ENCODE measurements around the gene SOBP.

Gene SOBP

DNA sequence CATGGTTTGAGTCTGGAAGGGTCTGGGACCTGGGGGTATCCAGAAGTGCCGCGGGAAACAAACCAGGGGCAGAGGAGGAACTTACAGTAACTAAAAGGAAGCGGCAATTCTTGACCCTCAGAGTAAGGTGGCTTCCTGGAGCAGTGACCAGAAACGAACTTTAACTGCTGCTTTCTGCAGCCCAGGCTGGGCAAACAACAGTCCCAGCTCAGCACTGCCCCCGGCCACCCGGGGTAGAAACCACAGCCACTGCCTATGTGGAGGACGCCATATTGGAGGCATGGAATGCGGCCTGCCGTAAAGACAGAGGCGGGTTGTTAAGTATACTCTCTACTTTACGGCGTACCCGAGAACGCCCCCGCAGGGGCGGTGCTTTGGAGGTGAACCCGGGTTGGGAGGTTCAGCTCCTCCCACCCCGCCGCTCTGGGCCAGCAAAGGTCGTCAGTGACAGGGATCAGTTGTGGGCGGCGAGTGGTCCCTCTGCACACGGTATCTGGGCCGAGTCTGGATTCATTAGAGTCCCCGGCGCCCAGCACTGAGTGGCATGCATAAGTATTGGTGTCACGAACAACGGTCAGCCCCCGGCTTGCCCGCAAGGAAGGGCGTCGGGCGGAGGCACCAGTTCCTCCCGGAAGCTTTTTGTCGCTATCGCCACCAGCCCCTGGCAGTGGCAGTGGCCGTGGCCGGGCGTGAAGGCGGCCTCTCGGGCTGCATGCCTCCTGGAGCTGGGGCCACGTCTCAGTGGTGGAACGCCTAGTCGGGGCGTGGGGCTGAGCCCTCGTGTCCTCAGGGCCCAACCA, 30.4 kb upstream of the SOBP start, which contains the start of gene PDSS2 (continued):
- TF ChIP-seq, protein P1, sequence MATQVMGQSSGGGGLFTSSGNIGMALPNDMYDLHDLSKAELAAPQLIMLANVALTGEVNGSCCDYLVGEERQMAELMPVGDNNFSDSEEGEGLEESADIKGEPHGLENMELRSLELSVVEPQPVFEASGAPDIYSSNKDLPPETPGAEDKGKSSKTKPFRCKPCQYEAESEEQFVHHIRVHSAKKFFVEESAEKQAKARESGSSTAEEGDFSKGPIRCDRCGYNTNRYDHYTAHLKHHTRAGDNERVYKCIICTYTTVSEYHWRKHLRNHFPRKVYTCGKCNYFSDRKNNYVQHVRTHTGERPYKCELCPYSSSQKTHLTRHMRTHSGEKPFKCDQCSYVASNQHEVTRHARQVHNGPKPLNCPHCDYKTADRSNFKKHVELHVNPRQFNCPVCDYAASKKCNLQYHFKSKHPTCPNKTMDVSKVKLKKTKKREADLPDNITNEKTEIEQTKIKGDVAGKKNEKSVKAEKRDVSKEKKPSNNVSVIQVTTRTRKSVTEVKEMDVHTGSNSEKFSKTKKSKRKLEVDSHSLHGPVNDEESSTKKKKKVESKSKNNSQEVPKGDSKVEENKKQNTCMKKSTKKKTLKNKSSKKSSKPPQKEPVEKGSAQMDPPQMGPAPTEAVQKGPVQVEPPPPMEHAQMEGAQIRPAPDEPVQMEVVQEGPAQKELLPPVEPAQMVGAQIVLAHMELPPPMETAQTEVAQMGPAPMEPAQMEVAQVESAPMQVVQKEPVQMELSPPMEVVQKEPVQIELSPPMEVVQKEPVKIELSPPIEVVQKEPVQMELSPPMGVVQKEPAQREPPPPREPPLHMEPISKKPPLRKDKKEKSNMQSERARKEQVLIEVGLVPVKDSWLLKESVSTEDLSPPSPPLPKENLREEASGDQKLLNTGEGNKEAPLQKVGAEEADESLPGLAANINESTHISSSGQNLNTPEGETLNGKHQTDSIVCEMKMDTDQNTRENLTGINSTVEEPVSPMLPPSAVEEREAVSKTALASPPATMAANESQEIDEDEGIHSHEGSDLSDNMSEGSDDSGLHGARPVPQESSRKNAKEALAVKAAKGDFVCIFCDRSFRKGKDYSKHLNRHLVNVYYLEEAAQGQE (tag by site-specific recombination; IDR thresholded peaks at IDR 0.05), result peak; percentile 23; the same call in 1 of the 2 replicates
- no peak for TF ChIP-seq ZNF701 (tag by site-specific recombination; IDR thresholded peaks at IDR 0.05)
- no peak for TF ChIP-seq ZNF404 (tag by site-specific recombination; IDR thresholded peaks at IDR 0.05)
- TF ChIP-seq HOXA7 (CRISPR knock-in tag; IDR thresholded peaks at IDR 0.05; ENCODE audit: borderline replicate concordance), result no peak
- TF ChIP-seq, protein P2, sequence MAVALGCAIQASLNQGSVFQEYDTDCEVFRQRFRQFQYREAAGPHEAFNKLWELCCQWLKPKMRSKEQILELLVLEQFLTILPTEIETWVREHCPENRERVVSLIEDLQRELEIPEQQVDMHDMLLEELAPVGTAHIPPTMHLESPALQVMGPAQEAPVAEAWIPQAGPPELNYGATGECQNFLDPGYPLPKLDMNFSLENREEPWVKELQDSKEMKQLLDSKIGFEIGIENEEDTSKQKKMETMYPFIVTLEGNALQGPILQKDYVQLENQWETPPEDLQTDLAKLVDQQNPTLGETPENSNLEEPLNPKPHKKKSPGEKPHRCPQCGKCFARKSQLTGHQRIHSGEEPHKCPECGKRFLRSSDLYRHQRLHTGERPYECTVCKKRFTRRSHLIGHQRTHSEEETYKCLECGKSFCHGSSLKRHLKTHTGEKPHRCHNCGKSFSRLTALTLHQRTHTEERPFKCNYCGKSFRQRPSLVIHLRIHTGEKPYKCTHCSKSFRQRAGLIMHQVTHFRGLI (tag by site-specific recombination; IDR thresholded peaks at IDR 0.05), result no peak; the same call in 1 of the 2 replicates
- TF ChIP-seq KLF10 (tag by site-specific recombination; IDR thresholded peaks at IDR 0.05), result peak; percentile 47; the same call in 1 of the 2 replicates

- ChIA-PET POLR2A (interaction anchor here (1.0 to 3.1 kb wide), 21 partner anchors 8 to 407 kb away, joined by 3 to 104 read pairs (median 6); partner anchors contain the start of genes BEND3 and SOBP), CTCF (interaction anchor here (0.5 to 3.4 kb wide), 15 partner anchors 9 to 558 kb away, joined by 3 to 21 read pairs (median 4); no protein-coding TSS in a partner anchor)
- no peaks in the 10 kb centered on the region for H3K36me3 ChIP-seq (ENCODE audit: control insufficient read depth in 2 of 2, insufficient read depth in 1 of 2, low read length in 2 of 2)
- no peaks in the 10 kb centered on the region for H3K9me3 ChIP-seq (ENCODE audit: control insufficient read depth, insufficient read depth, low read depth, low read length)
- peak overlapping the region; percentile 54 for H3K4me3 ChIP-seq (ENCODE audit: low read depth, low read length)
- peak overlapping the region; percentile 91; the same call in 1 of the 2 replicates for H3K27ac ChIP-seq (ENCODE audit: extremely low read depth, low read depth, low read length)
- TF ChIP-seq ZBTB20 (tag by site-specific recombination; IDR thresholded peaks at IDR 0.05) (no peak), ZBTB17 (tag by site-specific recombination; IDR thresholded peaks at IDR 0.05) (peak; percentile 69), ZNF692 (tag by site-specific recombination; IDR thresholded peaks at IDR 0.05) (0 out of 2 replicates have a peak, but pooled peaks have one; percentile 5), IKZF3 (tag by site-specific recombination; IDR thresholded peaks at IDR 0.05) (0 out of 2 replicates have a peak, but pooled peaks have one; percentile 19), BCL11A (tag by site-specific recombination; IDR thresholded peaks at IDR 0.05; ENCODE audit: low read depth) (no peak), ZNF114 (tag by site-specific recombination; IDR thresholded peaks at IDR 0.05) (no peak), ZSCAN16 (tag by site-specific recombination; IDR thresholded peaks at IDR 0.05) (0 out of 2 replicates have a peak, but pooled peaks have one; percentile 15), ZNF426 (tag by site-specific recombination; IDR thresholded peaks at IDR 0.05) (no peak), ZNF335 (tag by site-specific recombination; conservative IDR thresholded peaks at IDR 0.05) (0 out of 2 replicates have a peak, but pooled peaks have one; percentile 4), ZNF664 (tag by site-specific recombination; IDR thresholded peaks at IDR 0.05) (peak; percentile 70; the same call in 1 of the 2 replicates), PRDM1 (tag by site-specific recombination; IDR thresholded peaks at IDR 0.05) (no peak), MEIS1 (CRISPR knock-in tag; IDR thresholded peaks at IDR 0.05; ENCODE audit: borderline replicate concordance) (no peak), ZNF791 (tag by site-specific recombination; IDR thresholded peaks at IDR 0.05) (no peak), ZNF433 (tag by site-specific recombination; IDR thresholded peaks at IDR 0.05; ENCODE audit: low read depth) (no peak), KLF9 (tag by site-specific recombination; IDR thresholded peaks at IDR 0.05; ENCODE audit: low read depth) (no peak), ZBTB8A (tag by site-specific recombination; IDR thresholded peaks at IDR 0.05) (no peak; the same call in 1 of the 2 replicates)
- TF ChIP-seq, protein P3, sequence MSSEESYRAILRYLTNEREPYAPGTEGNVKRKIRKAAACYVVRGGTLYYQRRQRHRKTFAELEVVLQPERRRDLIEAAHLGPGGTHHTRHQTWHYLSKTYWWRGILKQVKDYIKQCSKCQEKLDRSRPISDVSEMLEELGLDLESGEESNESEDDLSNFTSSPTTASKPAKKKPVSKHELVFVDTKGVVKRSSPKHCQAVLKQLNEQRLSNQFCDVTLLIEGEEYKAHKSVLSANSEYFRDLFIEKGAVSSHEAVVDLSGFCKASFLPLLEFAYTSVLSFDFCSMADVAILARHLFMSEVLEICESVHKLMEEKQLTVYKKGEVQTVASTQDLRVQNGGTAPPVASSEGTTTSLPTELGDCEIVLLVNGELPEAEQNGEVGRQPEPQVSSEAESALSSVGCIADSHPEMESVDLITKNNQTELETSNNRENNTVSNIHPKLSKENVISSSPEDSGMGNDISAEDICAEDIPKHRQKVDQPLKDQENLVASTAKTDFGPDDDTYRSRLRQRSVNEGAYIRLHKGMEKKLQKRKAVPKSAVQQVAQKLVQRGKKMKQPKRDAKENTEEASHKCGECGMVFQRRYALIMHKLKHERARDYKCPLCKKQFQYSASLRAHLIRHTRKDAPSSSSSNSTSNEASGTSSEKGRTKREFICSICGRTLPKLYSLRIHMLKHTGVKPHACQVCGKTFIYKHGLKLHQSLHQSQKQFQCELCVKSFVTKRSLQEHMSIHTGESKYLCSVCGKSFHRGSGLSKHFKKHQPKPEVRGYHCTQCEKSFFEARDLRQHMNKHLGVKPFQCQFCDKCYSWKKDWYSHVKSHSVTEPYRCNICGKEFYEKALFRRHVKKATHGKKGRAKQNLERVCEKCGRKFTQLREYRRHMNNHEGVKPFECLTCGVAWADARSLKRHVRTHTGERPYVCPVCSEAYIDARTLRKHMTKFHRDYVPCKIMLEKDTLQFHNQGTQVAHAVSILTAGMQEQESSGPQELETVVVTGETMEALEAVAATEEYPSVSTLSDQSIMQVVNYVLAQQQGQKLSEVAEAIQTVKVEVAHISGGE (tag by site-specific recombination; conservative IDR thresholded peaks at IDR 0.05; ENCODE audit: low read depth), result peak; percentile 5; the same call in 1 of the 2 replicates
- no peaks in the 10 kb centered on the region; the same call in 1 of the 2 replicates for H3K4me1 ChIP-seq (ENCODE audit: control insufficient read depth, insufficient read depth, low read length)
These were observed 29.8 kb upstream of the SOBP start for GRCh38 chr6:107460083-107460631.

Data from HEK293 (cell line).